GM12878 (cell line): ENCODE results near the gene PPP1R36.

ENCODE experiments used
- CREB1 ChIP-seq: IDR thresholded peaks from 2 replicates; pipeline ENCODE4 v1.6.1; 2012; ENCODE audit warnings: low read depth, mild to moderate bottlenecking, inconsistent platforms
- MXI1 ChIP-seq: fragments of 150-350 bp; IDR thresholded peaks from 2 replicates; pipeline ENCODE4 v1.6.1; 2011; ENCODE audit warnings: low read depth, mild to moderate bottlenecking, inconsistent platforms, low read length, improper control_type of control experiment
- POLR2AphosphoS5 ChIP-seq: IDR thresholded peaks from 2 replicates; pipeline ENCODE4 v1.6.1; 2011; ENCODE audit warnings: mild to moderate bottlenecking, low read length, inconsistent platforms
- RAD21 ChIP-seq: IDR thresholded peaks from 2 replicates; pipeline ENCODE4 v1.6.1; 2011; ENCODE audit warnings: mild to moderate bottlenecking, low read depth, low read length, moderate library complexity; ENCODE audit not compliant: insufficient read depth
- TF ChIP-seq, protein P1 (sequence below), 3 experiments: IDR thresholded peaks in 2 of 3; conservative IDR thresholded peaks in 1 of 3; 2 replicates each; pipeline ENCODE4 v1.5.1; 2011; ENCODE audit warnings: low read depth in 3 of 3, low read length in 3 of 3, mild to moderate bottlenecking in 3 of 3, control low read depth in 2 of 3, moderate library complexity in 2 of 3, inconsistent platforms in 1 of 3, mixed read lengths in 1 of 3; ENCODE audit not compliant: control insufficient read depth in 2 of 3, insufficient read depth in 1 of 3; ENCODE audit errors: extremely low read depth in 1 of 3
- TF ChIP-seq, protein P2 (sequence below): IDR thresholded peaks from 2 replicates; pipeline ENCODE4 v1.6.1; 2011; ENCODE audit warnings: borderline replicate concordance, low read depth, mild to moderate bottlenecking, moderate library complexity, low read length; ENCODE audit not compliant: insufficient read depth, poor library complexity, severe bottlenecking

DNA sequence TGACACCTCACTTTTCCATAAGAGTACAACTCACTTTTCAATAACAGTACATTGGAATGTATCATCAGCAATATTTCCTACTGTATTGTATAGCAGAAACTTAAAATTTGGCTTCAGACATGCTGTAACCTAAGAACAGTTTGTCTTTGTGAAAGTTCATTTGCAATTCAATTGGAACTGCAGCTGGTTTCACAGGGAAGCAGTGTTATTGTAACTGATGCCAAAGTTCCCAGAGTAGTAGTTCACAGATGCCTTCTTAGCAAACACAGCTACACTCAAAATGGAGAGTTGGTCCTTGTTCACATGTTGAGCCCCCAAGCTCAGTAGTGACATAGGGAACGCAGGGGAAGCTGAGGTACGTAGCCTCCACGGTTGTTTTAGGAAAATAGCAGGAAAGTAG lies 23.3 kb downstream of the PPP1R36 start:
- no peak for TF ChIP-seq RAD21
- no peak for TF ChIP-seq POLR2AphosphoS5
- TF ChIP-seq, protein P1, sequence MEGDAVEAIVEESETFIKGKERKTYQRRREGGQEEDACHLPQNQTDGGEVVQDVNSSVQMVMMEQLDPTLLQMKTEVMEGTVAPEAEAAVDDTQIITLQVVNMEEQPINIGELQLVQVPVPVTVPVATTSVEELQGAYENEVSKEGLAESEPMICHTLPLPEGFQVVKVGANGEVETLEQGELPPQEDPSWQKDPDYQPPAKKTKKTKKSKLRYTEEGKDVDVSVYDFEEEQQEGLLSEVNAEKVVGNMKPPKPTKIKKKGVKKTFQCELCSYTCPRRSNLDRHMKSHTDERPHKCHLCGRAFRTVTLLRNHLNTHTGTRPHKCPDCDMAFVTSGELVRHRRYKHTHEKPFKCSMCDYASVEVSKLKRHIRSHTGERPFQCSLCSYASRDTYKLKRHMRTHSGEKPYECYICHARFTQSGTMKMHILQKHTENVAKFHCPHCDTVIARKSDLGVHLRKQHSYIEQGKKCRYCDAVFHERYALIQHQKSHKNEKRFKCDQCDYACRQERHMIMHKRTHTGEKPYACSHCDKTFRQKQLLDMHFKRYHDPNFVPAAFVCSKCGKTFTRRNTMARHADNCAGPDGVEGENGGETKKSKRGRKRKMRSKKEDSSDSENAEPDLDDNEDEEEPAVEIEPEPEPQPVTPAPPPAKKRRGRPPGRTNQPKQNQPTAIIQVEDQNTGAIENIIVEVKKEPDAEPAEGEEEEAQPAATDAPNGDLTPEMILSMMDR (IDR thresholded peaks at IDR 0.05 in 2 of 3, conservative IDR thresholded peaks at IDR 0.05 in 1 of 3; ENCODE audit: control insufficient read depth in 2 of 3, extremely low read depth in 1 of 3, insufficient read depth in 1 of 3, low read depth in 3 of 3, low read length in 3 of 3): no peak
- TF ChIP-seq, protein P2, sequence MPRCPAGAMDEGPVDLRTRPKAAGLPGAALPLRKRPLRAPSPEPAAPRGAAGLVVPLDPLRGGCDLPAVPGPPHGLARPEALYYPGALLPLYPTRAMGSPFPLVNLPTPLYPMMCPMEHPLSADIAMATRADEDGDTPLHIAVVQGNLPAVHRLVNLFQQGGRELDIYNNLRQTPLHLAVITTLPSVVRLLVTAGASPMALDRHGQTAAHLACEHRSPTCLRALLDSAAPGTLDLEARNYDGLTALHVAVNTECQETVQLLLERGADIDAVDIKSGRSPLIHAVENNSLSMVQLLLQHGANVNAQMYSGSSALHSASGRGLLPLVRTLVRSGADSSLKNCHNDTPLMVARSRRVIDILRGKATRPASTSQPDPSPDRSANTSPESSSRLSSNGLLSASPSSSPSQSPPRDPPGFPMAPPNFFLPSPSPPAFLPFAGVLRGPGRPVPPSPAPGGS: no peak
- TF ChIP-seq CREB1: no peak
- no peak for TF ChIP-seq MXI1
